Upper lobe of left lung (tissue), 6 donors: ENCODE results near the gene IFIH1. TPM values are rescaled to one million over a fixed set of nuclear protein-coding genes. Genes with fewer than 3 reads are reported as not detected.

Experiments used
- ATAC-seq, 2 donors: fragments of 200-7000 bp; cut with Tn5 transposase; one replicate each; pipeline ENCODE4 v1.9.1; 2022; ENCODE audit warnings: mild to moderate bottlenecking in 2 of 2, moderate library complexity in 2 of 2; ENCODE audit not compliant: low FRiP score in 2 of 2
- DNase-seq, 2 donors: peaks; one replicate each; pipeline ENCODE4 v3.0.0-alpha.2; 2019 to 2020
- H3K27ac ChIP-seq, 4 donors: fragments of 200-600 bp; sonication (generic); one replicate each; pipeline ENCODE4 v1.5.1; 2016 to 2019
- H3K27me3 ChIP-seq, 4 donors: fragments of 200-600 bp; sonication (generic); one replicate each; pipeline ENCODE4 v1.5.1; 2017 to 2019
- H3K36me3 ChIP-seq, 4 donors: fragments of 200-600 bp; sonication (generic); one replicate each; pipeline ENCODE4 v1.5.1; 2016 to 2019
- H3K4me1 ChIP-seq, 4 donors: fragments of 200-600 bp; sonication (generic); one replicate each; pipeline ENCODE4 v1.5.1; 2018 to 2019
- H3K4me3 ChIP-seq, 4 donors: fragments of 200-600 bp; sonication (generic); one replicate each; pipeline ENCODE4 v1.5.1; 2017 to 2019; ENCODE audit warnings: mild to moderate bottlenecking in 2 of 4, moderate library complexity in 1 of 4
- H3K9me3 ChIP-seq, 4 donors: fragments of 200-600 bp; sonication (generic); one replicate each; pipeline ENCODE4 v1.5.1; 2018 to 2019
- CTCF ChIP-seq, 6 experiments: fragments of 450-650 bp in 4 of 6; fragments of 200-600 bp in 2 of 6; sonication (generic) in 2 of 6; IDR thresholded peaks; one replicate each; pipeline ENCODE4 v1.5.1; 2016 to 2019; ENCODE audit warnings: antibody characterized with exemption in 6 of 6
- EP300 ChIP-seq, 4 donors: sonication (generic); formaldehyde crosslinking; IDR thresholded peaks; one replicate each; pipeline ENCODE4 v1.5.1; 2017; ENCODE audit warnings: antibody characterized with exemption in 4 of 4, control low read depth in 2 of 4
- POLR2A ChIP-seq, 4 donors: fragments of 450-650 bp; IDR thresholded peaks; one replicate each; pipeline ENCODE4 v1.5.1; 2016 to 2017; ENCODE audit warnings: antibody characterized with exemption in 4 of 4, mild to moderate bottlenecking in 2 of 4
- POLR2AphosphoS5 ChIP-seq, 2 donors: sonication (generic); formaldehyde crosslinking; IDR thresholded peaks; one replicate each; pipeline ENCODE4 v1.5.1; 2017; ENCODE audit warnings: antibody characterized with exemption in 2 of 2
- WGBS, 2 donors: methylation state at CpG; one replicate each; pipeline ENCODE4 v1.1.5; 2017 to 2018; 5-methylcytosine and 5-hydroxymethylcytosine counted together
- total RNA-seq, 6 donors: library from RNA; depleted of rRNA in 4 of 6; stranded (reverse); fragments of >200 nt in 4 of 6; gene quantifications; one replicate each; pipeline versions ENCODE4 v1.1.0 to v1.2.1, GENCODE V29; 2016 to 2021
- donor health status: DM: no; HTN: no; CAD: no; lungs with moderate emphysema.
- donor health status: DM: no; HTN: yes; CAD: no; lungs with severe emphysema.

IFIH1 gene
- total RNA-seq, 6 donors from 2014 or later: 21.0 to 47.2 (median 28.5) TPM

- Histone ChIP-seq H3K4me1 (no peaks in the 10 kb centered on the region), H3K27me3 (no peaks in the 10 kb centered on the region), H3K27ac (no peak overlapping the region), H3K4me3 (no peak overlapping the region), H3K9me3 (no peaks in the 10 kb centered on the region), H3K36me3 (no peaks in the 10 kb centered on the region)
- ATAC-seq: no peak
- DNase-seq: no peak
- WGBS, 2 donors: 89 to 93% methylated on average over 3 of the region's 3 CpGs
- TF ChIP-seq EP300 (IDR thresholded peaks at IDR 0.05) (no peak), CTCF (IDR thresholded peaks at IDR 0.05) (no peak), POLR2A (IDR thresholded peaks at IDR 0.05) (no peak), POLR2AphosphoS5 (IDR thresholded peaks at IDR 0.05) (no peak)
Observed at GRCh38 chr2:162253435-162253834, 65.0 kb downstream of the IFIH1 start.

- DNase-seq (no peak), ATAC-seq (no peak)
- H3K4me1 ChIP-seq: no peaks in the 10 kb centered on the region
- H3K9me3 ChIP-seq: no peaks in the 10 kb centered on the region
- WGBS, 2 donors: 59 to 78% methylated on average over 2 of the region's 2 CpGs
- no peak for TF ChIP-seq POLR2A (IDR thresholded peaks at IDR 0.05)
- no peak for TF ChIP-seq CTCF (IDR thresholded peaks at IDR 0.05)
- TF ChIP-seq POLR2AphosphoS5 (IDR thresholded peaks at IDR 0.05): no peak
- TF ChIP-seq EP300 (IDR thresholded peaks at IDR 0.05): no peak
- H3K4me3 ChIP-seq: no peak overlapping the region
- no peaks in the 10 kb centered on the region for H3K27me3 ChIP-seq
- H3K36me3 ChIP-seq: no peaks in the 10 kb centered on the region
- no peak overlapping the region for H3K27ac ChIP-seq
Observed at GRCh38 chr2:162252153-162252552, 66.3 kb downstream of the IFIH1 start.

- H3K27me3 ChIP-seq: no peaks in the 10 kb centered on the region
- no peak for ATAC-seq
- H3K36me3 ChIP-seq: no peaks in the 10 kb centered on the region
- H3K27ac ChIP-seq: peak overlapping the region in 1 of 4 donors; percentile 55
- no peak overlapping the region for H3K4me3 ChIP-seq
- H3K9me3 ChIP-seq: no peaks in the 10 kb centered on the region
- H3K4me1 ChIP-seq: peaks cover 0 to 13% (median 4%) of the 10 kb centered on the region in 4 donors
- TF ChIP-seq POLR2AphosphoS5 (IDR thresholded peaks at IDR 0.05) (peak in 1 of 2 donors; percentile 18), CTCF (IDR thresholded peaks at IDR 0.05) (no peak)
- no peak for DNase-seq
Observed at GRCh38 chr2:162245781-162246180, 72.7 kb downstream of the IFIH1 start.

GRCh38 chr2:162245061-162245460 is 73.4 kb downstream of the IFIH1 start:
- WGBS, 2 donors: 71 to 88% methylated on average over 1 of the region's 1 CpG
- peak overlapping the region; percentile 27 to 57 (median 54) for H3K27ac ChIP-seq
- no peaks in the 10 kb centered on the region for H3K27me3 ChIP-seq
- H3K36me3 ChIP-seq: no peaks in the 10 kb centered on the region
- H3K4me3 ChIP-seq: no peak overlapping the region
- ATAC-seq: peak; percentile 59 to 75
- H3K4me1 ChIP-seq: peaks cover 0 to 13% (median 4%) of the 10 kb centered on the region in 4 donors
- H3K9me3 ChIP-seq: no peaks in the 10 kb centered on the region
- TF ChIP-seq CTCF (IDR thresholded peaks at IDR 0.05): no peak
- TF ChIP-seq POLR2A (IDR thresholded peaks at IDR 0.05): no peak
- no peak for TF ChIP-seq POLR2AphosphoS5 (IDR thresholded peaks at IDR 0.05)
- peak in 1 of 4 donors; percentile 53 for TF ChIP-seq EP300 (IDR thresholded peaks at IDR 0.05)
- no peak for DNase-seq

GRCh38 chr2:162244541-162245031 is 73.9 kb downstream of the IFIH1 start:
- whole genome bisulfite sequencing, 2 donors: 42 to 53% methylated on average over 2 of the region's 2 CpGs
- Histone ChIP-seq H3K36me3 (no peaks in the 10 kb centered on the region), H3K9me3 (no peaks in the 10 kb centered on the region), H3K4me1 (peaks cover 0 to 13% (median 4%) of the 10 kb centered on the region in 4 donors), H3K4me3 (no peak overlapping the region), H3K27ac (peak overlapping the region; percentile 27 to 57 (median 54)), H3K27me3 (no peaks in the 10 kb centered on the region)
- peak in 1 of 2 donors; percentile 76 for DNase-seq
- peak; percentile 91 to 94 for ATAC-seq
- TF ChIP-seq EP300 (IDR thresholded peaks at IDR 0.05) (peak in 3 of 4 donors; percentile 10 to 75 (median 11)), POLR2AphosphoS5 (IDR thresholded peaks at IDR 0.05) (peak; percentile 24 to 38), POLR2A (IDR thresholded peaks at IDR 0.05) (no peak), CTCF (IDR thresholded peaks at IDR 0.05) (no peak)
